Activated naive CD8-positive, alpha-beta T cell treated with anti-CD3 and anti-CD28 coated beads, Interleukin-2, amount 50 U/mL, for 16 hours (primary cell): ENCODE results near the gene EEF1AKMT4.

Experiments
- DNase-seq: peaks from one replicate; pipeline ENCODE4 v3.0.0-alpha.2; 2020; ENCODE audit warnings: low read depth, low spot score

EEF1AKMT4 gene

GRCh38 chr3:184249412-184250166 is at the start of gene EEF1AKMT4:
Gene EEF1AKMT4, plus strand, starts transcription at chr3:184249672. Its CDS starts 23 bp downstream, at chr3:184249695.
- DNase-seq, result peak; percentile 94

DNA sequence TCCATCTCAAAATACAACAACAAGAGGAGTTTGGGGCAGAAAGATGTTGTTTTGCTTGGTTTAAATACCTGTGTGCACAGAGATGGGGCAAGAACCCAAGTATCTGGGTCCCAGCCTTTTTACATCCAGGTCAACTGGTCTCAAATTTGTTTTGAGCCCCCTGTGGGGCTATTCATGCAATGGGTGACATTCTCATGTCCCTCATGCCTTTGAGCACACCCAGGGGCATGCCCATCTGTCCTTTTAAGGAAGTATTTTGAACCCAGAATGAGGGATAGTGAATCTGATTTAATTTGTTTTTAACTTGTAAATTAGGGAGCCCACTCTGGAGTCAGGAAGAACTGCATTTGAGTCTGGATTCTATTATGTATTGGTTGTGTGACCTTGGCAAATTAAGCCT is 48.6 kb upstream of the EEF1AKMT4 start:
- DNase-seq, result no peak

GRCh38 chr3:184203526-184203925 is 45.9 kb upstream of the EEF1AKMT4 start:
- DNase-seq, result no peak

DNA sequence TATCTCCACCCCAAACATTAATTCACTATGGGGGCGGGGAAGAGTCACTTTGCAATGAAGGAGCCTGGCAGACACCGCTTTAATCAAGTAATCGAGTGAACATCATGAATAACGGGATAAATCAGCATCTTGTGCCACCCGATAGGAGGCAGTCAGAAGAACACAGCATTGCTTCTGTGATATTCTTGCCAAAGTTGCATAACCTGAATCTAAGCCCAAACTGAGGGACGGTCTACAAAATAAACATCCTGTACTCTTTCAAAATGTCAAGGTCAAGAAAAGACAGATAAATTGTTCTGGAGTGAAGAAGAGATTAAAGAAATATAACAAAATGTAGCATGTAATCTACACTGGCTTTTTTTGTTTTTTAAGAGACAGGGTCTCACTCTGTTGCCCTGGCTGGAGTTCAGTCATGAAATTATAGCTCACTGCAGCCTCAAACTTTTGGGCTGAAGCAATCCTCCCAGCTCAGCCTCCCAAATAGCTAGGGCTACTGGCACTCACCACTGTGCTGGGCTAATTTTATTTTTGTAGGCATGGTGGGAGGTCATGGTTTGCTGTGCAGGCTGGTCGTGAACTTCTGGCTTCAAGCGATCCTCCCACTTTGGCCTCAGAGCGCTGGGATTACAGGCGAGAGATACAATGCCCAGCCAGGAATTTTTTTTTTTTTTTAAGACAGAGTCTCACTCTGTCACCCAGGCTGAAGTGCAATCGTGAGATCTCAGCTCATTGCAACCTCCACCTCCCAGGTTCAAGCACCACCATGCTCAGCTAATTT is 40.1 kb upstream of the EEF1AKMT4 start:
- DNase-seq, result no peak

DNA sequence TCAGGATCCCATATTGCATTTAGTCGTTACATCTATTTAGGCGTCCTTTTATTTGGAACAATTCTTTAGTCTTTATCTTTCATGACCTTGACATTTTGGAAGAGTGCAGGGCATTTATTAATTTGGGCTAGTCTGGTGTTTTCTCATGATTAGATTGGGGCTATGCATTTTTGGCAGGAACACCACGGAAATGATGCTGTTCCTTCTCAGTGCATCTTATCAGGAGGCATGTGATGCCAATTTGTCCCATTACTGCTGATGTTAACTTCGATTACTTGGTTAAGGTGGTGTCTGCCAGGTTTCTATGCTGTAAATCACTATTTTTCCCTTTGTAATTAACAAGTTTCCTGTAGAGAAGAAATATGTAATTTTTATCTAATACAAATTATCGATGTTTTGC is 38.2 kb upstream of the EEF1AKMT4 start:
- DNase-seq, result no peak

GRCh38 chr3:184211718-184212117 is 37.8 kb upstream of the EEF1AKMT4 start:
- DNase-seq, result no peak

DNA sequence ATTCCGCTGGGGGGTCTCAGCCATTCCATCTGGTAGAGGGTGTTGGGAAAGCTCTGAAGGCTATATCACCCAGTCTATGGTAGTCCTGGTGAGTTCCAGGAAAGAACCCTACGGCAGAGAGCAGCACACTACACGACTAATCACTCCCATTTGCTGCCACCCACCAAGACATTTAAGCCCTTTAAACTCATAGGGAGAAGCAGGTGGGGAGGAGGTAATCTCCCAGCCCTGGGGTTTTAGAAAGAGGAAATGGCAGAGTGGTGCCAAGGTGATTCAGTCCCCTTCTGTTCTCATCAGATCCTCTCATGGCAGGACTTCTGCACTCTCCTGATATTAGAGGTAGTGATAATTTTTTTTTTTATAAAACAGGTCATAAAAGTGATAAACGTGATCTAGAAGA is 30.7 kb upstream of the EEF1AKMT4 start:
- no peak for DNase-seq

GRCh38 chr3:184222521-184222920 is 27.0 kb upstream of the EEF1AKMT4 start:
- DNase-seq, result no peak

GRCh38 chr3:184223946-184224345 is 25.5 kb upstream of the EEF1AKMT4 start:
- no peak for DNase-seq

- peak; percentile 11 for DNase-seq
Measured at GRCh38 chr3:184227481-184227935, 22.0 kb upstream of the EEF1AKMT4 start.

DNA sequence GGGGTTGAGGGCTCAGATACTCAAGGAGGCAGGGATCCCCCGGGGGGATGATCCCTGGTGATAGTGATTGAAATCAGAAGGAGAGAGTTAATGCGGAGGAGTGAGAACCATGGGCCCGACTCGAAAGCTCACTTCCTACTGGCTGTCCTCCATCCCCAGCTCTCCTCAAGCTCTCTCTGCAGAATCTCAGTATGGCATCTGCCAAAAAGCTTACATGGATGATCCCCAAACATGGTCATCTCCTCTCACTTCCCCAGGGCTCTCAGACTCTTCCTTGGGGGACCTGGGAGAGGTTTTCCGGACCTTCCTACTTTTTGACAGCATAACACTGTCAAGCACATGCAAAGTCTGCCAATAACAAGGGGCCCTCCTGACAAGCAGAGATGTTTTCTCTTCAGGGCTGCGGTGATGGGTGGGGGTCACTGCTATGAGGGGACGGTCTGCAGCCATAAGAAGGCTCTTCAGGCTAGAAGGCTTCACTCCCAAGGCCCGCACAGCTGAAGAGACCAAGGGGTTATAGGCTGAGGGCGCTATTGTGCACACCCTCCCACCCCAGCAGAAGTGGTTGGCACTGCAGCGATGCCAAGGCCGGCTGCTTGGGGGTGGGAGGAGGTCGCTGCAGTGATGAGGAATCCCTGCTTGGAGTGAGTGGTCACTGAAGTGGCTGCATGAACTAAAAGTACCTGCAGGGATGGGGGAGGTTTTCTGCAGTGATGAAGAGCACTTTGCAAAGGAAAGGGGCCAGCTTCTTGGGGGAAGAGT is 20.9 kb upstream of the EEF1AKMT4 start:
- no peak for DNase-seq

DNA sequence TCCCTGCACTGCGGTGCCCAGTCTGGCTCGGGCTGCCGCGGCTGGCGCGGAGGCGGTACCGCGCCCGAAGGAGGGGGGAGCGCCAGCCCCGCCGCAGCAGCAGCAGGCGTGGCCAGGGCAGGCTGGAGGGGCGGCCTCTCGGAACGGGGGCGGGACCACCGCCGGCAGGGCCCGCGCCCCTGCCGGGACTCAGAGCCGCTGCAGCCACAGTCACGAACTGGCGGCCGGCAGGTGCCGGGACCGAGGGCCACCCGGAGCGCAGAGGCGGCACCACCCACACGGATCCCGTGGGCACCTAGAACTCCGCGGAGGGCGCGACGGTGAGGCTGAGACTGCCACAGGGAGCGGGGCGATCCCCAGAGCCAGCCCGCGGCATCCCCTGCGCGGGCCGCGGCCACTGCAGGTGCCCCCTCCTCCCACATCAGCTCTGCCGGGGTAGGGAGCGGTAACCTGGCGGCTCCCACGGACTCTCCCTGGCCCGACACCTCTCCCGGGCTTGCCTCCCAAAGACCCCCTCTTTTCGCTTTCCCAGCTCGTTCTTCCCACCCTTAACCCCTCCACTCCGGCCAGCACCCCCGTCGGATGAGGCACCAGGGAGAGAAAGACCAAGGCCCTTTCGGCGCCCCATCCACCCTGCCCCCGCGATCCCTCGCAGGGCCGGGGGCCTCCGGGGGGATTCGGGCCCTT is 19.9 kb upstream of the EEF1AKMT4 start, which contains the start of gene VWA5B2:
Gene VWA5B2 (plus strand): TSS at position 192 of the 687 bp plus-strand sequence. CDS start 944 bp downstream, outside the sequence.
- peak; percentile 59 for DNase-seq

DNA sequence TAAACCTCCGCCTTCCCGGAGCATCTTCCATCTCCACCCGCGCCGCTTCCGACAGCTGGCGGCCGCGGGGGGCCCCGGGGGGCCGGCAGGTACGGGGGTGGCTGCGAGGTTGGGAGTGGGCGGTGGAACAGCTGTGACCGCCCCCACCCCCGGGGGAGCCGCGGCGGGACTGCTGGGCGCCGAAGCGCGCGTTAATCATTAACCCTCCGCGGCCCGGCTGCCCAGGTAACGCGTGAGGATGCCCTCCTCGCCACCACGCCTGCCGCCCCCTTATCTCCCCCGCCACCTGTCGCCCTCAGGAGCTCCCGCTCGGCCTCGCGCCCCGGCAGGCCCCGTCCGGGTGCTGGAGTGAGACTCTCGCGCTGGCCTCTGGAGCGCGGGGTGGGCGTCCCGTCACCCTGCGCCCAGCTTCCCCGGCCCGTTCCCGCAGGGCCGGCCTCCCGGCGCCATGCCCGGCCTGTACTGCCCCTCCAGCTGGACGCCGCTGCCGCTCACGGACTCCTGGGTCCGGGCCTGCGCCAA is 19.3 kb upstream of the EEF1AKMT4 start:
- no peak for DNase-seq

GRCh38 chr3:184230603-184231528 is 18.6 kb upstream of the EEF1AKMT4 start:
- DNase-seq, result no peak

DNA sequence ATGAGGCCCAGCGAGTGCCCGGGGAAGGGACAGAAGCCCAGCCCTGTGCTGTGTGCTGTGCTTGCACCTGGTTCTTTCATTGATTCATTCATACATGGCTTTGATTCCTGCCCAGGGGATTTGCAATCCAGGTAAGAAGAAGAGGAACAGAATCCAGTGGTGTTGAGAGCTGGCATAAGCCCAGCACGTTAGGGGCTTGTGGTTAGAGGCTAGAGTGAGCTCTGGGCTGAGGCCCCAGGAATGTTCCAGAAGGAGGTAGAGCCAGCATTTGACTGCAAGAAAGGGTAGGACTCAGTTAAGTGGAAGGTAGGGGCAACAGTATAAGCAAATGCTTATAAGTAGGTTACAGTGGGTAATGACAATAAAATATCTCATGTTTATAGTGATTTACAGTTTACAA is 17.8 kb upstream of the EEF1AKMT4 start:
- no peak for DNase-seq

DNA sequence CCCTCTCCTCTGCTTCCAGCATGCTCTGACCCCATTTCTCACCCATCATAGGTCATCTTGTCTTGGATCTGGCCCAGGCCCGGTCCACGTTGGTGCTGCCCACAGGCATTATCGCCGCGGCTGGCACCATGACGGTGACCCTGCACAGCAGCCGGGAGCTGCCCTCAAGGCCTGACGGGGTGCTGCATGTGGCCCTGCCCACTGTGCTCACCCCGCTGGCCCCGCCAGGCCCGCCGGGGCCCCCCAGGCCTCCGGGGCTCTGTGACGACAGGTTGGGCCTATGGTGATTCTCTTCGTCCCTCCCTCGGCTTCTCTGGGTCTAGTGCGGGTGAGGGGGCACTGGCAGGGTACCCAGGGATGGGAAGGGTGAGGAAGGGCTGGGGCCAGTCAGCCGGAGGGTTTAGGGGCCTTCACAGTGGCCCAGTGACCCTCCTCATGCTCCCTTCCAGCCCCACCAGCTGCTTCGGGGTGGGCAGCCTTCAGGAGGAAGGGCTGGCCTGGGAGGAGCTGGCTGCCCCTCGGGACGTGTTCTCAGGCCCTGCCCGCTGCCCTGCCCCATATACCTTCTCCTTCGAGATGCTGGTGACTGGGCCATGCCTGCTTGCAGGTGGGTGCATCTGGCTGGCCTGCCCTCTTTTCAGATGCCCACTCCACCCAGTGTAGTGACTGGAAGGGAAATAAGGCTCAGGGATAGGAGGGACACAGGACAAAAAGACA is 16.2 kb upstream of the EEF1AKMT4 start:
- DNase-seq, result no peak

DNA sequence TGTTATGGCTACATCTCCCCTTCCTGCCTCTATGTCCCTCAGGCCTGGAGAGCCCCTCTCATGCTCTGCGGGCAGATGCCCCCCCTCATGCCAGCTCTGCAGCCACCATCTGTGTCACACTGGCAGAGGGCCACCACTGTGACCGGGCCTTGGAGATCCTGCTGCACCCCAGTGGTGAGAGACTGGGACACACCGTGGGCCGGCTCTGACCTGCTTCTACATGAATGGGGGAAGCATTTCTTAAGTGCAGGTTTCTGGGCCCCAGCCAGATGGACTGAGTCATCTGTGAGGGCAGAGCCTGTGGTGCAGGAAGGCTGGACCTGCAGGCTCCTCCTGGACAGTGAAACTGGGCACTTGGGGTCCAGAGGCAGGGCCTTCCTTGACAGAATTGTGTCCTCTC is 15.2 kb upstream of the EEF1AKMT4 start:
- DNase-seq, result no peak

DNA sequence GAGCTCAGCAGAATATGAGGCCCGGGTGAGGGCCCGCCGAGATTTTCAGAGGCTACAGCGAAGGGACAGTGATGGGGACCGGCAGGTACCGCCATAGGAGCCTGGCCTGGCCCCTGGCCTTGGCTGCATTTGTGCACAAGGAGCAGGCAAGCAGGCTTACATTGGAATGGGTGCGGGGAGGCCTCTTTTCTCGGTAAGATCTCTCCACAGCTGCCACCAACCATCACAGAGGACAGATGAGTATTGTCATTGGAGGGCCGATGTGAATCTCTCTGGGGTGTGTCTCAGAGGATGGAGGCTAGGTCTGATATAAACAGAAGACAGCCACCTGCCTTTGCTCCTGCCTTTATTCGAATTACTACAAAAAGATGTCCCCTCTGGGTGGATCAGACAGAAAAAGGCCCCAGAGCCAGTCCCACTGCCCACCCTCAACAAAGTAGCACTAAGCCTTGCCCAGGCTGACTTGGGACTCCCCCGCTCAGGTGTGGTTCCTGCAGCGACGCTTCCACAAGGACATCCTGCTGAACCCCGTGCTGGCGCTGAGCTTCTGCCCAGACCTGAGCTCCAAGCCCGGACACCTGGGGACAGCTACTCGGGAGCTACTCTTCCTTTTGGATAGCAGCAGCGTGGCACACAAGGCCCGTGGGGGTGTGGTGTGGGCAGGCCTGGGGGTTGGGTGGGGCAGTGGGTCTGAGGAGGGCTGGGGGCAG is 14.6 kb upstream of the EEF1AKMT4 start:
- DNase-seq, result no peak
